ENCODE results near the gene SLC49A3. TPM values are rescaled to one million over a fixed set of nuclear protein-coding genes. Genes with fewer than 3 reads are reported as not detected.

The SLC49A3 gene
- polyA plus RNA-seq, 3 donors: 9.5 to 29.8 (median 11.1) TPM

DNA sequence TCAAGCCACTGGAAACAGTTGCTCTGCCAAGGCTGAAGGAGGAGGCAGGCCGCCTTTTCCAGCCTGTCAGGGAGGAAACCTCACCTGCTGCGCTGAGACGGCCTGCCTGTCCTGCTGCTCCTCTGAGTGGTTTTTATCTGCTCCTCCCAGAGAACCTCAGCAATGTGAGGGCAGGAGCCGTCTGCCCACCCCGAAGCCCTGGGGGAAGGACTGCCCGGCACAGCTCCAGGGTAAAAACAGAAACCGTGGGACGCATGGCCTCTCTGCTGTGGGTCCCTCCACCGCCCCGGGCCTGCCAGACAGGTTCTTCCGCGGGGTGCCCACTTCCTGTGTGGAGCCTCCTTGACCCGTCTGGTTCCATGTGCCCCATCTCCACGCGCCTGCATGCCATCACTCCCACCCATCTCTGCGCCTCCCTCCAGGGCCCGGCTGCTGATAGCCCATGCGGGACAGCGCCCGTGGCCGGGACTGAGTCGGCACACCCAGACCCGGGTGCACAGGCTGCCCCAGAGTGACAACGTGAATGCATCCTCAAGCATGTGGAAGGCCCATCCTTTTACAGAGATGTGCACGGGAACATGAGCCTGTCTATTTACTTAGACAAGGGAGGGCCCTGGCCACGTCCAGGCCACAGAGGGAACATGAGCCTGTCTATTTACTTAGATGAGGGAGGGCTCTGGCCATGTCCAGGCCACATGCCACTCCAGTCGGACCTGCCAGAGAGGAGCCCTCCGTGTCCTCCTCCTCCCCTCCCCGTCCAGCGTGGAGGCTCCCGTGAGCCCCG lies 4.0 kb upstream of the SLC49A3 start:
- Histone ChIP-seq H2AFZ (ENCODE audit: insufficient read depth, low read depth, low read length, poor library complexity, severe bottlenecking) (no peak overlapping the region), H4K20me1 (ENCODE audit: insufficient read depth, low read length) (no peaks in the 10 kb centered on the region), H3K79me2 (ENCODE audit: insufficient read depth, low read length) (peaks cover 20% of the 10 kb centered on the region), H3K27me3 (ENCODE audit: control insufficient read depth in 2 of 2, insufficient read depth in 2 of 2, low read length in 2 of 2) (no peaks in the 10 kb centered on the region), H3K9me3 (replicated peaks in 1 of 2; ENCODE audit: control insufficient read depth in 1 of 2, insufficient read depth in 1 of 2, low read length in 2 of 2) (no peaks in the 10 kb centered on the region), H3K4me3 (replicated peaks in 1 of 3; ENCODE audit: low read depth in 2 of 3, low read length in 3 of 3) (no peak overlapping the region), H3K36me3 (replicated peaks in 1 of 2; ENCODE audit: control insufficient read depth in 1 of 2, insufficient read depth in 2 of 2, low read length in 2 of 2) (no peaks in the 10 kb centered on the region), H3K4me2 (replicated peaks; ENCODE audit: extremely low read depth, low read length, poor library complexity, severe bottlenecking) (no peak overlapping the region), H3K27ac (ENCODE audit: low read depth in 1 of 2, low read length in 2 of 2) (no peak overlapping the region), H3K4me1 (ENCODE audit: control insufficient read depth in 1 of 2, insufficient read depth in 2 of 2, low read length in 2 of 2) (peaks cover 24 to 25% of the 10 kb centered on the region in 2 donors), H3K9ac (ENCODE audit: insufficient read depth, low read length, poor library complexity, severe bottlenecking) (no peak overlapping the region)
- H3K27me3 Mint-ChIP-seq (ENCODE audit: low read depth in 3 of 3): peaks cover 11 to 24% (median 20%) of the 10 kb centered on the region in 3 donors
- H3K4me1 Mint-ChIP-seq: peaks cover 22% of the 10 kb centered on the region
- H3K36me3 Mint-ChIP-seq: no peaks in the 10 kb centered on the region
- DNase-seq: no peak
- H3K4me3 Mint-ChIP-seq: peak overlapping the region in 1 of 2 donors; percentile 39
- H3K27ac Mint-ChIP-seq: peak overlapping the region in 1 of 7 donors; percentile 38
- 70% methylated on average over 24 of the region's 32 CpGs for WGBS (ENCODE audit: insufficient coverage)
- intact Hi-C loops (cut with micrococcal nuclease): loop anchor here in 1 of 2 donors (10.0 kb wide), 1 partner anchor 242 kb away; the partner anchor contains the start of genes GAK and TMEM175
- H3K9me3 Mint-ChIP-seq: peaks cover 0 to 3% (median 0%) of the 10 kb centered on the region in 7 donors
- TF ChIP-seq, protein P1, sequence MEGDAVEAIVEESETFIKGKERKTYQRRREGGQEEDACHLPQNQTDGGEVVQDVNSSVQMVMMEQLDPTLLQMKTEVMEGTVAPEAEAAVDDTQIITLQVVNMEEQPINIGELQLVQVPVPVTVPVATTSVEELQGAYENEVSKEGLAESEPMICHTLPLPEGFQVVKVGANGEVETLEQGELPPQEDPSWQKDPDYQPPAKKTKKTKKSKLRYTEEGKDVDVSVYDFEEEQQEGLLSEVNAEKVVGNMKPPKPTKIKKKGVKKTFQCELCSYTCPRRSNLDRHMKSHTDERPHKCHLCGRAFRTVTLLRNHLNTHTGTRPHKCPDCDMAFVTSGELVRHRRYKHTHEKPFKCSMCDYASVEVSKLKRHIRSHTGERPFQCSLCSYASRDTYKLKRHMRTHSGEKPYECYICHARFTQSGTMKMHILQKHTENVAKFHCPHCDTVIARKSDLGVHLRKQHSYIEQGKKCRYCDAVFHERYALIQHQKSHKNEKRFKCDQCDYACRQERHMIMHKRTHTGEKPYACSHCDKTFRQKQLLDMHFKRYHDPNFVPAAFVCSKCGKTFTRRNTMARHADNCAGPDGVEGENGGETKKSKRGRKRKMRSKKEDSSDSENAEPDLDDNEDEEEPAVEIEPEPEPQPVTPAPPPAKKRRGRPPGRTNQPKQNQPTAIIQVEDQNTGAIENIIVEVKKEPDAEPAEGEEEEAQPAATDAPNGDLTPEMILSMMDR (IDR thresholded peaks at IDR 0.05): no peak

DNA sequence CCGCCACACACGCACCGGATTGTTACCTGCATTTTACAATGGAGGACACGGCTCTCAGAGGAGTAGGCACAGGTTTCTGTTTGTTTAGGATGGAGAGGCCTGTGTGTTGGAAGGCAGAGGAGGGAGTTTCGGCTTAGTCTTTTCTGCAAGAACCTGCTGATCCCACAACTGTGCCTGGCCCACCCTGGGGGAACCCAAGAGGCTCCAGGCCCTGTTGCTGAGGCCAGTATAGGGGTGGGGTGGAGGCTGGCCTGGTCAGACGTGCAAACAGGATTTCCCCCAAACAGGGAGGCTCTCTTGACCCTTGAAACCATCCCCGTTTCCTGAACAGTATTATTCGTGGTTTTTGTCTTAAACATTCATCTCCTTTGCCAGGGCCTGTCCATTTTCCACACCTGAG lies 772 bp upstream of the SLC49A3 start:
- Histone ChIP-seq H3K79me2 (ENCODE audit: insufficient read depth, low read length) (peaks cover 35% of the 10 kb centered on the region), H3K9me3 (replicated peaks in 1 of 2; ENCODE audit: control insufficient read depth in 1 of 2, insufficient read depth in 1 of 2, low read length in 2 of 2) (no peaks in the 10 kb centered on the region), H4K20me1 (ENCODE audit: insufficient read depth, low read length) (peaks cover 15% of the 10 kb centered on the region), H3K9ac (ENCODE audit: insufficient read depth, low read length, poor library complexity, severe bottlenecking) (peak overlapping the region; percentile 87), H3K4me3 (replicated peaks in 1 of 3; ENCODE audit: low read depth in 2 of 3, low read length in 3 of 3) (peak overlapping the region; percentile 54 to 82 (median 73)), H3K4me1 (ENCODE audit: control insufficient read depth in 1 of 2, insufficient read depth in 2 of 2, low read length in 2 of 2) (peaks cover 42% of the 10 kb centered on the region in 2 donors), H3K27ac (ENCODE audit: low read depth in 1 of 2, low read length in 2 of 2) (peak overlapping the region; percentile 99), H3K27me3 (ENCODE audit: control insufficient read depth in 2 of 2, insufficient read depth in 2 of 2, low read length in 2 of 2) (no peaks in the 10 kb centered on the region), H3K36me3 (replicated peaks in 1 of 2; ENCODE audit: control insufficient read depth in 1 of 2, insufficient read depth in 2 of 2, low read length in 2 of 2) (peaks cover 2 to 18% of the 10 kb centered on the region in 2 donors), H2AFZ (ENCODE audit: insufficient read depth, low read depth, low read length, poor library complexity, severe bottlenecking) (peak overlapping the region; percentile 97), H3K4me2 (replicated peaks; ENCODE audit: extremely low read depth, low read length, poor library complexity, severe bottlenecking) (peak overlapping the region; percentile 86)
- Mint-ChIP-seq H3K27ac (peak overlapping the region; percentile 78 to 98 (median 82)), H3K4me1 (peaks cover 40% of the 10 kb centered on the region), H3K36me3 (peaks cover 11 to 12% of the 10 kb centered on the region in 2 donors), H3K4me3 (peak overlapping the region; percentile 73 to 86), H3K27me3 (ENCODE audit: low read depth in 3 of 3) (peaks cover 4 to 14% (median 10%) of the 10 kb centered on the region in 3 donors), H3K9me3 (peaks cover 0 to 3% (median 0%) of the 10 kb centered on the region in 7 donors)
- no peak for DNase-seq
- intact Hi-C loops (cut with micrococcal nuclease): loop anchor here in 1 of 2 donors (2.0 to 10.0 kb wide), 4 partner anchors 15 to 893 kb away; partner anchors contain the start of genes GAK, PCGF3, TMEM175 and ZNF141
- 80% methylated on average over 5 of the region's 8 CpGs for WGBS (ENCODE audit: insufficient coverage)
- TF ChIP-seq, protein P1 (IDR thresholded peaks at IDR 0.05): no peak
